Stomach (tissue), 9 donors: Measurements from ENCODE around the gene SYCP2. TPM values are rescaled to one million over a fixed set of nuclear protein-coding genes. Genes with fewer than 3 reads are reported as not detected.

ENCODE experiments used
- DNase-seq, 2 donors: peaks; one replicate each; pipeline versions ENCODE4 v3.0.0 to v3.0.0-alpha.2; 2013 to 2019
- H3K27ac ChIP-seq, 5 donors: fragments of 200-600 bp in 4 of 5; sonication (generic) in 4 of 5; one replicate each; pipeline ENCODE4 v1.5.1; 2013 to 2019; ENCODE audit warnings: mild to moderate bottlenecking in 1 of 5, moderate library complexity in 1 of 5
- H3K27me3 ChIP-seq, 3 donors: fragments of 200-600 bp; sonication (generic); one replicate each; pipeline ENCODE4 v1.5.1; 2017 to 2019; ENCODE audit warnings: mixed run types in 1 of 3
- H3K36me3 ChIP-seq, 4 donors: fragments of 200-600 bp; sonication (generic); 1 replicate in 3 of 4; 2 replicates in 1 of 4; pipeline ENCODE4 v1.5.1; 2016 to 2019
- H3K4me1 ChIP-seq, 4 donors: fragments of 200-600 bp; sonication (generic); one replicate each; pipeline ENCODE4 v1.5.1; 2016 to 2019
- H3K4me3 ChIP-seq, 4 donors: fragments of 200-600 bp; sonication (generic) in 3 of 4; one replicate each; pipeline ENCODE4 v1.5.1; 2016 to 2019; ENCODE audit warnings: mild to moderate bottlenecking in 1 of 4
- H3K9me3 ChIP-seq, 4 donors: fragments of 200-600 bp; sonication (generic); one replicate each; pipeline ENCODE4 v1.5.1; 2016 to 2019
- EP300 ChIP-seq: sonication (generic); formaldehyde crosslinking; IDR thresholded peaks from one replicate; pipeline ENCODE4 v1.6.1; 2017; ENCODE audit warnings: antibody characterized with exemption
- POLR2A ChIP-seq, 4 donors: fragments of 450-650 bp; IDR thresholded peaks; one replicate each; pipeline ENCODE4 v1.6.1; 2016; ENCODE audit warnings: antibody characterized with exemption in 4 of 4, control low read depth in 2 of 4, mild to moderate bottlenecking in 1 of 4, moderate library complexity in 1 of 4
- POLR2AphosphoS5 ChIP-seq, 3 donors: sonication (generic); formaldehyde crosslinking; IDR thresholded peaks; one replicate each; pipeline ENCODE4 v1.6.1; 2016; ENCODE audit warnings: antibody characterized with exemption in 3 of 3
- WGBS, 5 donors: extraction: QIAGEN DNeasy Blood & Tissue Kit in 3 of 5; methylation state at CpG; one replicate each; pipeline versions ENCODE4 v1.1.5 to v1.1.7; 2013 to 2018; 5-methylcytosine and 5-hydroxymethylcytosine counted together
- intact Hi-C: fragments of 100-400 bp; cut with DNase I; formaldehyde crosslinking; loops from one replicate; pipeline ENCODE4 v1.15.1; 2023; ENCODE audit warnings: low total_unique reads
- polyA plus RNA-seq, 3 donors: library from polyadenylated mRNA; stranded (reverse); fragments of 200-250 nt; gene quantifications; one replicate each; pipeline ENCODE4 v1.2.3, GENCODE V29; 2013
- total RNA-seq, 5 donors: library from RNA; depleted of rRNA; stranded (reverse); fragments of >200 nt; gene quantifications; one replicate each; pipeline versions ENCODE4 v1.1.0 to v1.2.3, GENCODE V29; 2014 to 2016
- TF ChIP-seq, protein P1 (sequence below), 7 experiments: fragments of 450-650 bp in 4 of 7; fragments of 200-600 bp in 3 of 7; sonication (generic) in 3 of 7; IDR thresholded peaks; one replicate each; pipeline ENCODE4 v1.5.1; 2016 to 2019; ENCODE audit warnings: antibody characterized with exemption in 7 of 7, control low read depth in 2 of 7, mild to moderate bottlenecking in 1 of 7
- donor health status: healthy with polysubstance abuse.
- donor health status: Bipolar disorder and iron deficiency.
- donor health status: healthy.

Gene SYCP2
- total and polyA plus RNA-seq, 8 donors, result 1.4 to 14.6 (median 6.7) TPM

DNA sequence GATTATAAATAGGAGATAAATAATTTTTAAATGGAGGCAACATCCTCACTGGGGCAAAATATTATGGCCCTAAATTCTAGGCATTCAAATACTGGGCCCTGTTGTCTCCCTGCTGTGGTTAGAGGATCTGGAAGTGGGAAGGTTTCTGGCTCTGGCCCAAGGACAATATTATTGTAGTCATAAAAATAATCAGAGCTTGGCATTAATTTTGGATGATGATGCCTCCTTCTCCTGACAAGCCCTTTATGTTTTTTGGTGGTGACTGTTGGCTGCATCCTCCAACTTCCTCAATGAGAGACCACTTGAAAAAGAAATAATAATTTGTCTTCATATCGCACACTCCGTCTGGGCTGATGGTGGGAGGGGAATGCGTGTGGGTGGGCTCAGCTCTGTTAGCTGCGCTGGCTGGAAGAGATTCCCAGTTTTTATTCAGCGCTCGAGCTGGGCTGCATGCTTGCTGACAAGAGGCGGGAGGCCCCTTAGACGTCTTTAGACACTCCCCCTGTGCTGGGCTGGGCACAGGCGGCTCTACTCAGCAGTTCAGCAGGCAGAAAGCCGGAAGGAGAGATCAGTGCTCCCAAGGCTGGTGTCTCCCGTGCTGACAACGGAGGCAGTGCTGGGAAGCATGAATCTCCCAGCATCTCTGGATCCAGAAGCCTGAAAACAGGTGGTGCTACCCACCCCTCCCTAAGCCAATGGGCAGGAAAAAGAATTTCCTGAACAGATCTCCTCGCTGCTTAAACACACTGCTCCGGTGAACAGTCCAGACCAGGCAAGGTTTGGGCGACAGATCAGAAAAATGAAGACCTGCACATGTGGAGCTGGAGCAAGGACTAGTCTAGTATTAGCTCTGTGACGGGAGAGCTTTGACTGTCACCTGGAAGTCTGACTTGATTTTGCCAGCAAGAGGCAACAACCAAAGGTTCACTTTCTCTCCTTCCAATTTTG is 97.7 kb downstream of the SYCP2 start:
- intact Hi-C loops, result no loop called here
- Histone ChIP-seq H3K4me3 (peak overlapping the region in 2 of 4 donors; percentile 13 to 22), H3K4me1 (peaks cover 6 to 24% (median 15%) of the 10 kb centered on the region in 4 donors), H3K9me3 (no peaks in the 10 kb centered on the region), H3K36me3 (no peaks in the 10 kb centered on the region), H3K27me3 (peaks cover 0 to 79% (median 9%) of the 10 kb centered on the region in 3 donors), H3K27ac (no peak overlapping the region)
- peak in 1 of 2 donors; percentile 88 for DNase-seq
- TF ChIP-seq, protein P1, sequence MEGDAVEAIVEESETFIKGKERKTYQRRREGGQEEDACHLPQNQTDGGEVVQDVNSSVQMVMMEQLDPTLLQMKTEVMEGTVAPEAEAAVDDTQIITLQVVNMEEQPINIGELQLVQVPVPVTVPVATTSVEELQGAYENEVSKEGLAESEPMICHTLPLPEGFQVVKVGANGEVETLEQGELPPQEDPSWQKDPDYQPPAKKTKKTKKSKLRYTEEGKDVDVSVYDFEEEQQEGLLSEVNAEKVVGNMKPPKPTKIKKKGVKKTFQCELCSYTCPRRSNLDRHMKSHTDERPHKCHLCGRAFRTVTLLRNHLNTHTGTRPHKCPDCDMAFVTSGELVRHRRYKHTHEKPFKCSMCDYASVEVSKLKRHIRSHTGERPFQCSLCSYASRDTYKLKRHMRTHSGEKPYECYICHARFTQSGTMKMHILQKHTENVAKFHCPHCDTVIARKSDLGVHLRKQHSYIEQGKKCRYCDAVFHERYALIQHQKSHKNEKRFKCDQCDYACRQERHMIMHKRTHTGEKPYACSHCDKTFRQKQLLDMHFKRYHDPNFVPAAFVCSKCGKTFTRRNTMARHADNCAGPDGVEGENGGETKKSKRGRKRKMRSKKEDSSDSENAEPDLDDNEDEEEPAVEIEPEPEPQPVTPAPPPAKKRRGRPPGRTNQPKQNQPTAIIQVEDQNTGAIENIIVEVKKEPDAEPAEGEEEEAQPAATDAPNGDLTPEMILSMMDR (IDR thresholded peaks at IDR 0.05), result no peak
- TF ChIP-seq POLR2AphosphoS5 (IDR thresholded peaks at IDR 0.05) (no peak), POLR2A (IDR thresholded peaks at IDR 0.05) (no peak), EP300 (no peak)
- WGBS, 5 donors, result 7 to 10% (median 9%) methylated on average over 12 to 16 of the region's 16 CpGs

DNA sequence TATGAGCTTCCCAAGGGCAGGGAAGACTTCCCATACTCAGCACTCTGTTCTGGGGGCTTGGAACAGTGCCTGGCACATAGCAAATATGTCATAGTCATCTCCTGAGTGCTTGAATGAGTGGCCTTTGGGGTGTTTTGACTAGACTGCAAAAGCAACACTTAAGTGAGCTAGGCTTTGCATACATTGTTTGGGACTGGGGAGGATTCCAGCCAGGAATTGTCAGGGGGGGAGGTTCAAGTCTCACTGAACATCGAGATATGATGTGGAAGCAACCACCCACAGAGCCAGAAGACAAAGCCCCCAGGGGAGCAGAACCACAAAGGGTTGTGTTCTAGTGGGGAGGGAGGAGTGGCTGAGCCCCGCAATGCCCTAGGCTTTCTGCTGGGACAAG is 98.4 kb downstream of the SYCP2 start:
- 40 to 61% (median 51%) methylated on average over 2 of the region's 2 CpGs for WGBS, 5 donors
- Histone ChIP-seq H3K4me1 (peaks cover 6 to 24% (median 15%) of the 10 kb centered on the region in 4 donors), H3K27ac (no peak overlapping the region), H3K36me3 (no peaks in the 10 kb centered on the region), H3K9me3 (no peaks in the 10 kb centered on the region), H3K4me3 (no peak overlapping the region), H3K27me3 (peaks cover 0 to 81% (median 9%) of the 10 kb centered on the region in 3 donors)
- no peak for DNase-seq
- intact Hi-C loops, result no loop called here
- TF ChIP-seq POLR2AphosphoS5 (IDR thresholded peaks at IDR 0.05), result no peak
- TF ChIP-seq, protein P1 (IDR thresholded peaks at IDR 0.05), result no peak
- no peak for TF ChIP-seq POLR2A (IDR thresholded peaks at IDR 0.05)
- TF ChIP-seq EP300, result no peak

DNA sequence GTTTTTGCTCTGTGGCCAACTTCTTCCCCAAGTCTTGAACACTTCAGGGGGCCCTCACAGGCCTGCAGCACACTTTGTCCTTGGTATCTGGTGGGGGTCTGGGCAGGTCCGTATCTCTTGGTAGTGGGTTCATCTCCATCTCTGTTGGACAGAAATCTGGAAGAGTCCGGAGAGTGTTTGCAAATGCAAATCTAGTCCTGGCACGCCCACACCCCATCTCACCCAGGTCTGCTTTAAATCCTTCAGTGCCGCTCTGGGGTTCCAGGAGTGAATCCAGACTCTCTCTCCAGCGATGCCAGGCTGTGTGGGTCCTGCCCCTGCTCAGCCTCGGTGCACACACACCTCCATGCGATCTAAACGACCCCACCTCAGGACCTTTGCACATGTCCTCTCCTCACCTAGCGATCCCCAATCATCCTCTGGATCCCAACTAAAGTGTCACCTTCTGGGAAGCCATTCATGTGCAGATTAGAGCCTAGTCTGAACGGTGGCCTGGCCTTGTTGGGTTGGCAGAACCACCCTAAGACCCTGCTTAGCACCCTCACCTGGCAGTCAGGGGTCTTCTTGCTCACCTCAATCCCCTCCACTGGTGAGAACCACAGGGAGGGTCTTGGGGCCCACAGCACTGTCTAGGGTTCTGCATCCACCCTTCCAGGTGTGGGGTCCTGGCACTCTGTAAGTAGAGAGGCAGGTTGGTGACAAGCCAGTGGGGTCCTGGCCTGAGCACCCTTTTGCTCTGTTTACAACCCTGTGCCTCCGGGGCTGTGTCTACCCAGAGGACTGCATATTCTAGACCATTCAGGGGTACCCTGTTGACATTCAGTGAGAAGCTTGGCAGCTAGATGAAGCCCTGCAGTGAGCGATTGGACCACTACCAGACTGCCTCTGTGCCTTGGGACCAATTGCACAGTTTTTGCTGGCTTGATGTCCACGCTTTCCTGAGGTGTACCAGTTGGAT is 100.8 kb downstream of the SYCP2 start:
- H3K27ac ChIP-seq, result no peak overlapping the region
- peaks cover 0 to 59% (median 9%) of the 10 kb centered on the region in 3 donors for H3K27me3 ChIP-seq
- WGBS, 5 donors, result 82 to 92% (median 87%) methylated on average over 12 to 13 of the region's 13 CpGs
- intact Hi-C loops, result no loop called here
- DNase-seq, result no peak
- peaks cover 6 to 24% (median 15%) of the 10 kb centered on the region in 4 donors for H3K4me1 ChIP-seq
- H3K9me3 ChIP-seq, result no peaks in the 10 kb centered on the region
- H3K4me3 ChIP-seq, result no peak overlapping the region
- no peaks in the 10 kb centered on the region for H3K36me3 ChIP-seq
- TF ChIP-seq POLR2A (IDR thresholded peaks at IDR 0.05), result no peak
- TF ChIP-seq, protein P1 (IDR thresholded peaks at IDR 0.05), result no peak
- no peak for TF ChIP-seq EP300
- TF ChIP-seq POLR2AphosphoS5 (IDR thresholded peaks at IDR 0.05), result no peak

DNA sequence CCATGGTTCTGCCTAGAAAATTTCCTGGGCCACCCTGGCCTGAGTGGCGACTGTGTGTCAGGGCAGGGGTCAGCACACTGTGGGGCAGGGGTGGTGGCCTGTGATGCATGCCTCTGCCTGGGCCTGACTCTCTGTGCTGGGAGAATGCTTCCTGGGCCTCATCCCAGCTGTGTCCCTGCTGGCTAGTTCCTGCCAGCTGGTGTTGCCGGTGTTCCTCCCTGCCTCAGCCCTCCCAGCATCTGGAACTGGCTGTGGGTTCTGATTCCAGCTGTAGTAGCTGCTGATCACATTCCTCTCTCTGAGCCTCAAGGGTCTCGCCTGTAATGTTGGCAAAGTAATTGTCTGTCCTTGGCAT is 101.5 kb downstream of the SYCP2 start:
- 51 to 87% (median 70%) methylated on average over 2 to 3 of the region's 3 CpGs for WGBS, 5 donors
- H3K27me3 ChIP-seq, result peaks cover 0 to 53% (median 9%) of the 10 kb centered on the region in 3 donors
- intact Hi-C loops, result no loop called here

More for the DNA sequence above, 101.5 kb downstream of the SYCP2 start:
- Histone ChIP-seq H3K36me3 (no peaks in the 10 kb centered on the region), H3K4me3 (no peak overlapping the region), H3K4me1 (peaks cover 6 to 22% (median 14%) of the 10 kb centered on the region in 4 donors), H3K9me3 (no peaks in the 10 kb centered on the region), H3K27ac (no peak overlapping the region)
- TF ChIP-seq EP300 (no peak), POLR2A (IDR thresholded peaks at IDR 0.05) (no peak), POLR2AphosphoS5 (IDR thresholded peaks at IDR 0.05) (no peak)
- TF ChIP-seq, protein P1 (IDR thresholded peaks at IDR 0.05), result no peak
- DNase-seq, result peak in 1 of 2 donors; percentile 32
